Measurements from ENCODE around the gene ARRDC4. TPM values are rescaled to one million over a fixed set of nuclear protein-coding genes. Genes with fewer than 3 reads are reported as not detected.

The ARRDC4 gene
- polyA plus RNA-seq, 1 donor from 2014 or later: 39.7 TPM

GRCh38 chr15:97976129-97976528 is 15.6 kb downstream of the ARRDC4 start:
- TF ChIP-seq CTCF (IDR thresholded peaks at IDR 0.05; ENCODE audit: poor library complexity, severe bottlenecking): no peak
- TF ChIP-seq TAF1 (IDR thresholded peaks at IDR 0.05; ENCODE audit: low read depth): no peak
- TF ChIP-seq MXI1 (conservative IDR thresholded peaks at IDR 0.05; ENCODE audit: poor library complexity, severe bottlenecking): no peak
- TF ChIP-seq RAD21 (conservative IDR thresholded peaks at IDR 0.05): no peak
- no peak for TF ChIP-seq EZH2 (IDR thresholded peaks at IDR 0.05; ENCODE audit: borderline replicate concordance, insufficient read depth, low read length, poor library complexity, severe bottlenecking)
- no peak for TF ChIP-seq EP300 (conservative IDR thresholded peaks at IDR 0.05; ENCODE audit: poor library complexity, severe bottlenecking)
- no peak for TF ChIP-seq SMC3 (conservative IDR thresholded peaks at IDR 0.05; ENCODE audit: poor library complexity)
- no peak for TF ChIP-seq POLR2AphosphoS5 (IDR thresholded peaks at IDR 0.05)
- no peak for TF ChIP-seq REST (IDR thresholded peaks at IDR 0.05; ENCODE audit: borderline replicate concordance)

GRCh38 chr15:97976766-97977503 is 16.4 kb downstream of the ARRDC4 start:
- no peak for TF ChIP-seq RAD21 (conservative IDR thresholded peaks at IDR 0.05)
- TF ChIP-seq SMC3 (conservative IDR thresholded peaks at IDR 0.05; ENCODE audit: poor library complexity): no peak
- no peak for TF ChIP-seq TAF1 (IDR thresholded peaks at IDR 0.05; ENCODE audit: low read depth)
- no peak for TF ChIP-seq CTCF (IDR thresholded peaks at IDR 0.05; ENCODE audit: poor library complexity, severe bottlenecking)
- TF ChIP-seq MXI1 (conservative IDR thresholded peaks at IDR 0.05; ENCODE audit: poor library complexity, severe bottlenecking): no peak
- no peak for TF ChIP-seq POLR2AphosphoS5 (IDR thresholded peaks at IDR 0.05)
- TF ChIP-seq EZH2 (IDR thresholded peaks at IDR 0.05; ENCODE audit: borderline replicate concordance, insufficient read depth, low read length, poor library complexity, severe bottlenecking): no peak
- no peak for TF ChIP-seq EP300 (conservative IDR thresholded peaks at IDR 0.05; ENCODE audit: poor library complexity, severe bottlenecking)

More at GRCh38 chr15:97976129-97976528, 15.6 kb downstream of the ARRDC4 start:
- Histone ChIP-seq H3K9me2 (ENCODE audit: insufficient read depth, low read length) (no peaks in the 10 kb centered on the region), H3K36me3 (ENCODE audit: insufficient read depth, low read length) (no peaks in the 10 kb centered on the region), H3K9ac (ENCODE audit: low read length) (no peak overlapping the region), H3K27ac (ENCODE audit: low read length) (no peak overlapping the region), H3K4me3 (ENCODE audit: low read length) (no peak overlapping the region), H3K9me3 (ENCODE audit: low read length) (no peaks in the 10 kb centered on the region), H3K27me3 (ENCODE audit: insufficient read depth, low read depth, low read length) (no peaks in the 10 kb centered on the region), H3F3A (ENCODE audit: insufficient read depth, low read length, poor library complexity, severe bottlenecking) (no peaks in the 10 kb centered on the region), H3K4me2 (ENCODE audit: low read length) (no peak overlapping the region), H2AFZ (ENCODE audit: low read depth, low read length) (no peak overlapping the region), H4K20me1 (ENCODE audit: insufficient read depth) (no peaks in the 10 kb centered on the region), H3K79me2 (replicated peaks; ENCODE audit: insufficient read depth, low read length) (no peaks in the 10 kb centered on the region)

More at GRCh38 chr15:97976766-97977503, 16.4 kb downstream of the ARRDC4 start:
- no peak overlapping the region for H3K4me2 ChIP-seq (ENCODE audit: low read length)
- no peak overlapping the region for H2AFZ ChIP-seq (ENCODE audit: low read depth, low read length)
- no peak overlapping the region for H3K27ac ChIP-seq (ENCODE audit: low read length)
- no peak overlapping the region for H3K4me3 ChIP-seq (ENCODE audit: low read length)
- no peaks in the 10 kb centered on the region for H3K27me3 ChIP-seq (ENCODE audit: insufficient read depth, low read depth, low read length)
- no peaks in the 10 kb centered on the region for H3K79me2 ChIP-seq (replicated peaks; ENCODE audit: insufficient read depth, low read length)
- no peak overlapping the region for H3K9ac ChIP-seq (ENCODE audit: low read length)
- H3F3A ChIP-seq (ENCODE audit: insufficient read depth, low read length, poor library complexity, severe bottlenecking): no peaks in the 10 kb centered on the region
- no peaks in the 10 kb centered on the region for H4K20me1 ChIP-seq (ENCODE audit: insufficient read depth)
- no peaks in the 10 kb centered on the region for H3K9me3 ChIP-seq (ENCODE audit: low read length)
- H3K9me2 ChIP-seq (ENCODE audit: insufficient read depth, low read length): no peaks in the 10 kb centered on the region
- no peaks in the 10 kb centered on the region for H3K36me3 ChIP-seq (ENCODE audit: insufficient read depth, low read length)
